Measurements from ENCODE around the gene CEP55.
"Not testable (repeated sequence)": the region's sequence is repeated elsewhere in the genome, so short reads cannot be mapped to it uniquely, and the experiment has no call there.

CEP55 gene

GRCh38 chr10:93515071-93516005, 18.9 kb downstream of the CEP55 start:
- H3K27ac Mint-ChIP-seq: no peak overlapping the region
- no peak for ATAC-seq
- no peaks in the 10 kb centered on the region for H3K9me3 Mint-ChIP-seq
- H3K4me1 Mint-ChIP-seq: peaks cover 10% of the 10 kb centered on the region
- no peak overlapping the region for H3K4me3 Mint-ChIP-seq
- H3K27me3 Mint-ChIP-seq: no peaks in the 10 kb centered on the region
- no peaks in the 10 kb centered on the region for H3K36me3 Mint-ChIP-seq

- no peak for ATAC-seq
- H3K4me1 Mint-ChIP-seq: peaks cover 10% of the 10 kb centered on the region
- H3K36me3 Mint-ChIP-seq: no peaks in the 10 kb centered on the region
- no peaks in the 10 kb centered on the region for H3K27me3 Mint-ChIP-seq
- H3K4me3 Mint-ChIP-seq: no peak overlapping the region
- no peaks in the 10 kb centered on the region for H3K9me3 Mint-ChIP-seq
- no peak overlapping the region for H3K27ac Mint-ChIP-seq
Measured at GRCh38 chr10:93516006-93516380, 19.6 kb downstream of the CEP55 start.

- H3K36me3 Mint-ChIP-seq: no peaks in the 10 kb centered on the region
- no peak for ATAC-seq
- H3K4me1 Mint-ChIP-seq: peaks cover 10% of the 10 kb centered on the region
- no peak overlapping the region for H3K4me3 Mint-ChIP-seq
- no peaks in the 10 kb centered on the region for H3K27me3 Mint-ChIP-seq
- peaks cover 3% of the 10 kb centered on the region for H3K9me3 Mint-ChIP-seq
- no peak overlapping the region for H3K27ac Mint-ChIP-seq
Measured at GRCh38 chr10:93518531-93518930, 22.1 kb downstream of the CEP55 start.

GRCh38 chr10:93535293-93535692, 38.9 kb downstream of the CEP55 start:
- Mint-ChIP-seq H3K27ac (no peak overlapping the region), H3K36me3 (no peaks in the 10 kb centered on the region), H3K4me3 (no peak overlapping the region), H3K4me1 (no peaks in the 10 kb centered on the region), H3K27me3 (peaks cover 30% of the 10 kb centered on the region), H3K9me3 (peaks cover 3% of the 10 kb centered on the region)
- ATAC-seq: no peak

- not testable (repeated sequence) for H3K9me3 Mint-ChIP-seq, H3K36me3 Mint-ChIP-seq, ATAC-seq, H3K4me3 Mint-ChIP-seq, H3K27ac Mint-ChIP-seq, H3K4me1 Mint-ChIP-seq
- H3K27me3 Mint-ChIP-seq: peaks cover 22% of the 10 kb centered on the region
Measured at GRCh38 chr10:93540871-93541270, 44.5 kb downstream of the CEP55 start.

- Mint-ChIP-seq H3K27me3 (peaks cover 22% of the 10 kb centered on the region), H3K4me1 (no peaks in the 10 kb centered on the region), H3K36me3 (no peaks in the 10 kb centered on the region), H3K27ac (no peak overlapping the region), H3K4me3 (no peak overlapping the region), H3K9me3 (no peaks in the 10 kb centered on the region)
- no peak for ATAC-seq
Measured at GRCh38 chr10:93541402-93542357, 45.3 kb downstream of the CEP55 start.

GRCh38 chr10:93542358-93542791, 46.0 kb downstream of the CEP55 start:
- Mint-ChIP-seq H3K4me1 (no peaks in the 10 kb centered on the region), H3K27ac (no peak overlapping the region), H3K4me3 (no peak overlapping the region), H3K36me3 (no peaks in the 10 kb centered on the region), H3K9me3 (no peaks in the 10 kb centered on the region), H3K27me3 (peaks cover 21% of the 10 kb centered on the region)
- no peak for ATAC-seq

GRCh38 chr10:93546995-93547394, 50.6 kb downstream of the CEP55 start:
- not testable (repeated sequence) for H3K9me3 Mint-ChIP-seq, H3K27ac Mint-ChIP-seq, ATAC-seq, H3K4me1 Mint-ChIP-seq, H3K4me3 Mint-ChIP-seq, H3K36me3 Mint-ChIP-seq
- H3K27me3 Mint-ChIP-seq: peaks cover 19% of the 10 kb centered on the region

- Mint-ChIP-seq H3K9me3 (no peaks in the 10 kb centered on the region), H3K36me3 (no peaks in the 10 kb centered on the region), H3K27ac (no peak overlapping the region), H3K27me3 (peaks cover 19% of the 10 kb centered on the region), H3K4me1 (no peaks in the 10 kb centered on the region), H3K4me3 (no peak overlapping the region)
- no peak for ATAC-seq
Measured at GRCh38 chr10:93547522-93547921, 51.1 kb downstream of the CEP55 start.

GRCh38 chr10:93548376-93549071, 52.1 kb downstream of the CEP55 start:
- Mint-ChIP-seq H3K27ac (no peak overlapping the region), H3K4me1 (no peaks in the 10 kb centered on the region), H3K4me3 (no peak overlapping the region), H3K27me3 (peaks cover 19% of the 10 kb centered on the region), H3K36me3 (no peaks in the 10 kb centered on the region), H3K9me3 (no peaks in the 10 kb centered on the region)
- ATAC-seq: no peak

GRCh38 chr10:93550606-93551005, 54.2 kb downstream of the CEP55 start:
- no peaks in the 10 kb centered on the region for H3K4me1 Mint-ChIP-seq
- H3K36me3 Mint-ChIP-seq: no peaks in the 10 kb centered on the region
- no peak for ATAC-seq
- H3K27me3 Mint-ChIP-seq: peaks cover 28% of the 10 kb centered on the region
- no peak overlapping the region for H3K27ac Mint-ChIP-seq
- H3K4me3 Mint-ChIP-seq: no peak overlapping the region
- no peaks in the 10 kb centered on the region for H3K9me3 Mint-ChIP-seq

GRCh38 chr10:93552780-93553179, 56.4 kb downstream of the CEP55 start:
- Mint-ChIP-seq H3K27ac (no peak overlapping the region), H3K27me3 (peaks cover 26% of the 10 kb centered on the region), H3K9me3 (no peaks in the 10 kb centered on the region), H3K4me1 (no peaks in the 10 kb centered on the region), H3K36me3 (no peaks in the 10 kb centered on the region), H3K4me3 (no peak overlapping the region)
- ATAC-seq: no peak

GRCh38 chr10:93553482-93554315, 57.3 kb downstream of the CEP55 start:
- no peaks in the 10 kb centered on the region for H3K4me1 Mint-ChIP-seq
- no peak for ATAC-seq
- H3K4me3 Mint-ChIP-seq: no peak overlapping the region
- H3K27me3 Mint-ChIP-seq: peaks cover 26% of the 10 kb centered on the region
- no peaks in the 10 kb centered on the region for H3K9me3 Mint-ChIP-seq
- no peaks in the 10 kb centered on the region for H3K36me3 Mint-ChIP-seq
- no peak overlapping the region for H3K27ac Mint-ChIP-seq

- H3K36me3 Mint-ChIP-seq: no peaks in the 10 kb centered on the region
- H3K27ac Mint-ChIP-seq: no peak overlapping the region
- no peaks in the 10 kb centered on the region for H3K4me1 Mint-ChIP-seq
- ATAC-seq: no peak
- H3K9me3 Mint-ChIP-seq: no peaks in the 10 kb centered on the region
- peaks cover 28% of the 10 kb centered on the region for H3K27me3 Mint-ChIP-seq
- H3K4me3 Mint-ChIP-seq: no peak overlapping the region
Measured at GRCh38 chr10:93554316-93554663, 57.9 kb downstream of the CEP55 start.
